Ecto neural progenitor cell (in vitro differentiated cells): Measurements from ENCODE around the gene OASL.
A peak's percentile ranks its signal among the peaks of the same experiment; 100 is the strongest.
"Not testable (repeated sequence)": the region's sequence is repeated elsewhere in the genome, so short reads cannot be mapped to it uniquely, and the experiment has no call there.

Experiments
- DNase-seq: peaks from one replicate; pipeline ENCODE4 v3.0.0-alpha.2; 2018; ENCODE audit warnings: low spot score

The OASL gene

GRCh38 chr12:121038861-121039668 is at the start of gene OASL:
TSS of gene OASL (minus strand) at chr12:121039246. CDS start at chr12:121038971, 275 bp downstream.
- DNase-seq, result no peak

- DNase-seq, result no peak
Observed at GRCh38 chr12:121088195-121088585, 49.1 kb upstream of the OASL start.

GRCh38 chr12:121087467-121088194 is 48.6 kb upstream of the OASL start:
- DNase-seq, result no peak

GRCh38 chr12:121086781-121087295 is 47.8 kb upstream of the OASL start:
- no peak for DNase-seq

GRCh38 chr12:121085506-121086353 is 46.7 kb upstream of the OASL start:
- DNase-seq, result no peak

- no peak for DNase-seq
Observed at GRCh38 chr12:121085069-121085468, 46.0 kb upstream of the OASL start.

GRCh38 chr12:121084229-121084628 is 45.2 kb upstream of the OASL start:
- DNase-seq, result no peak

GRCh38 chr12:121080909-121081308 is 41.9 kb upstream of the OASL start:
- DNase-seq, result no peak

GRCh38 chr12:121079736-121080272 is 40.8 kb upstream of the OASL start:
- no peak for DNase-seq

- not testable (repeated sequence) for DNase-seq
Observed at GRCh38 chr12:121077440-121077839, 38.4 kb upstream of the OASL start.

- DNase-seq, result not testable (repeated sequence)
Observed at GRCh38 chr12:121075911-121076310, 36.9 kb upstream of the OASL start.

GRCh38 chr12:121072147-121072546 is 33.1 kb upstream of the OASL start:
- peak; percentile 3 for DNase-seq

- no peak for DNase-seq
Observed at GRCh38 chr12:121069206-121069605, 30.2 kb upstream of the OASL start.

- DNase-seq, result peak; percentile 13
Observed at GRCh38 chr12:121065345-121065744, 26.3 kb upstream of the OASL start.

- DNase-seq, result peak; percentile 6
Observed at GRCh38 chr12:121064586-121064985, 25.5 kb upstream of the OASL start.

GRCh38 chr12:121064116-121064515 is 25.1 kb upstream of the OASL start:
- DNase-seq, result peak; percentile 24

GRCh38 chr12:121062391-121063045 is 23.5 kb upstream of the OASL start:
- peak; percentile 24 for DNase-seq

- no peak for DNase-seq
Observed at GRCh38 chr12:121061831-121062230, 22.8 kb upstream of the OASL start.

GRCh38 chr12:121060149-121061001 is 21.3 kb upstream of the OASL start:
- peak; percentile 66 for DNase-seq
